ENCODE data around the gene SLC6A15. TPM values are rescaled to one million over a fixed set of nuclear protein-coding genes. Genes with fewer than 3 reads are reported as not detected.

Gene SLC6A15
- total RNA-seq, 2 experiments from 2014 or later = not detected

- ChIA-PET CTCF (interaction anchor here (1.3 kb wide), 1 partner anchor 11 kb away, joined by 3 read pairs; no protein-coding TSS in a partner anchor), POLR2A (no interaction called here)
- no peak overlapping the region for H3K27ac Mint-ChIP-seq
- ATAC-seq (no peak), DNase-seq (no peak)
- no peaks in the 10 kb centered on the region for H3K27me3 Mint-ChIP-seq
- TF ChIP-seq CTCF (IDR thresholded peaks at IDR 0.05) = no peak
- H3K9me3 Mint-ChIP-seq = no peaks in the 10 kb centered on the region
- H3K4me1 Mint-ChIP-seq (ENCODE audit: low read depth) = no peaks in the 10 kb centered on the region
- no peak overlapping the region for H3K4me3 Mint-ChIP-seq
- intact Hi-C loops (cut with micrococcal nuclease) = no loop called here
- H3K36me3 Mint-ChIP-seq (ENCODE audit: low read depth) = no peaks in the 10 kb centered on the region
Measured at GRCh38 chr12:84946753-84947152, 34.2 kb upstream of the SLC6A15 start.

- no peak overlapping the region for H3K27ac Mint-ChIP-seq
- DNase-seq (no peak), ATAC-seq (no peak)
- no peak overlapping the region for H3K4me3 Mint-ChIP-seq
- intact Hi-C loops (cut with micrococcal nuclease) = no loop called here
- H3K9me3 Mint-ChIP-seq = peaks cover 6% of the 10 kb centered on the region
- CTCF ChIA-PET = no interaction called here
- H3K4me1 Mint-ChIP-seq (ENCODE audit: low read depth) = no peaks in the 10 kb centered on the region
- POLR2A ChIA-PET = no interaction called here
- no peaks in the 10 kb centered on the region for H3K36me3 Mint-ChIP-seq (ENCODE audit: low read depth)
- H3K27me3 Mint-ChIP-seq = no peaks in the 10 kb centered on the region
- TF ChIP-seq CTCF (IDR thresholded peaks at IDR 0.05) = no peak
Measured at GRCh38 chr12:84937415-84937814, 24.8 kb upstream of the SLC6A15 start.

GRCh38 chr12:84929501-84929900 is 16.9 kb upstream of the SLC6A15 start:
- ChIA-PET CTCF (interaction anchor here (1.2 kb wide), 1 partner anchor 17 kb away, joined by 3 read pairs; no protein-coding TSS in a partner anchor), POLR2A (no interaction called here)
- no peak for TF ChIP-seq CTCF (IDR thresholded peaks at IDR 0.05)
- intact Hi-C loops (cut with micrococcal nuclease) = no loop called here
- H3K36me3 Mint-ChIP-seq (ENCODE audit: low read depth) = no peaks in the 10 kb centered on the region
- H3K27me3 Mint-ChIP-seq = peaks cover 2% of the 10 kb centered on the region
- DNase-seq (no peak), ATAC-seq (no peak)
- no peak overlapping the region for H3K27ac Mint-ChIP-seq
- H3K9me3 Mint-ChIP-seq = peaks cover 4% of the 10 kb centered on the region
- no peak overlapping the region for H3K4me3 Mint-ChIP-seq
- H3K4me1 Mint-ChIP-seq (ENCODE audit: low read depth) = no peaks in the 10 kb centered on the region

- POLR2A ChIA-PET = no interaction called here
- H3K27me3 Mint-ChIP-seq = peaks cover 2% of the 10 kb centered on the region
Measured at GRCh38 chr12:84924981-84925380, 12.4 kb upstream of the SLC6A15 start.

GRCh38 chr12:84922693-84923092 is 10.1 kb upstream of the SLC6A15 start:
- H3K36me3 Mint-ChIP-seq (ENCODE audit: low read depth) = no peaks in the 10 kb centered on the region
- peaks cover 3% of the 10 kb centered on the region for H3K27me3 Mint-ChIP-seq
- ATAC-seq (no peak), DNase-seq (no peak)
- ChIA-PET POLR2A (no interaction called here), CTCF (no interaction called here)
- H3K9me3 Mint-ChIP-seq = no peaks in the 10 kb centered on the region
- no peak for TF ChIP-seq CTCF (IDR thresholded peaks at IDR 0.05)
- no peak overlapping the region for H3K4me3 Mint-ChIP-seq
- intact Hi-C loops (cut with micrococcal nuclease) = no loop called here
- no peak overlapping the region for H3K27ac Mint-ChIP-seq
- H3K4me1 Mint-ChIP-seq (ENCODE audit: low read depth) = no peaks in the 10 kb centered on the region

More at GRCh38 chr12:84924981-84925380, 12.4 kb upstream of the SLC6A15 start:
- intact Hi-C loops (cut with micrococcal nuclease) = no loop called here
- ATAC-seq (no peak), DNase-seq (no peak)
- no peak for TF ChIP-seq CTCF (IDR thresholded peaks at IDR 0.05)
- H3K27ac Mint-ChIP-seq = no peak overlapping the region
- H3K36me3 Mint-ChIP-seq (ENCODE audit: low read depth) = no peaks in the 10 kb centered on the region
- no peaks in the 10 kb centered on the region for H3K4me1 Mint-ChIP-seq (ENCODE audit: low read depth)
- no peak overlapping the region for H3K4me3 Mint-ChIP-seq
- no peaks in the 10 kb centered on the region for H3K9me3 Mint-ChIP-seq
- CTCF ChIA-PET = no interaction called here
